Activated B cell treated with CpG ODN at 0.5 μM for 24 hours (primary cell): ENCODE measurements around the gene GOLGA8H. TPM values are rescaled to one million over a fixed set of nuclear protein-coding genes. Genes with fewer than 3 reads are reported as not detected.
"Not testable (repeated sequence)": the region's sequence is repeated elsewhere in the genome, so short reads cannot be mapped to it uniquely, and the experiment has no call there.

Experiments used
- ATAC-seq: fragments of 200-7000 bp; cut with Tn5 transposase; one replicate; pipeline ENCODE4 v1.10.0; 2021; ENCODE audit warnings: low read depth, mild to moderate bottlenecking, moderate library complexity
- CTCF ChIA-PET: fragments of 350-600 bp; sonication (Branson Sonifier 250); formaldehyde crosslinking; loops from one replicate; lab custom pipeline; 2021; ENCODE audit warnings: antibody characterized with exemption; lab: Charles Lee
- POLR2A ChIA-PET: fragments of 350-600 bp; sonication (Branson Sonifier 250); formaldehyde crosslinking; loops from one replicate; lab custom pipeline; 2021; ENCODE audit warnings: antibody characterized with exemption; lab: Charles Lee
- DNase-seq: peaks from one replicate; pipeline ENCODE4 v3.0.0; 2022
- H3K27ac Mint-ChIP-seq: one replicate; pipeline ENCODE4 v1.8.0; 2020; ENCODE audit warnings: mixed read lengths
- H3K27me3 Mint-ChIP-seq: one replicate; pipeline ENCODE4 v1.8.0; 2021; ENCODE audit warnings: mixed read lengths
- H3K36me3 Mint-ChIP-seq: one replicate; pipeline ENCODE4 v1.8.0; 2021; ENCODE audit warnings: low read depth, mixed read lengths
- H3K4me1 Mint-ChIP-seq: one replicate; pipeline ENCODE4 v1.8.0; 2021; ENCODE audit warnings: mixed read lengths
- H3K4me3 Mint-ChIP-seq: one replicate; pipeline ENCODE4 v1.8.0; 2020; ENCODE audit warnings: mild to moderate bottlenecking, mixed read lengths
- H3K9me3 Mint-ChIP-seq: one replicate; pipeline ENCODE4 v1.8.0; 2020; ENCODE audit warnings: mixed read lengths
- intact Hi-C: fragments of 100-400 bp; cut with micrococcal nuclease; formaldehyde crosslinking; loops from one replicate; pipeline ENCODE4 v1.15.1; 2024
- total RNA-seq: library from RNA; stranded (reverse); gene quantifications from 2 replicates; pipeline ENCODE4 v1.2.3, GENCODE V29; 2022
- TF ChIP-seq, protein P1 (sequence below): fragments of 200-600 bp; IDR thresholded peaks from one replicate; pipeline ENCODE4 v1.8.0; 2022; ENCODE audit warnings: antibody characterized with exemption, mild to moderate bottlenecking

GOLGA8H gene
- total RNA-seq, 1 donor from 2014 or later = 0.35 TPM

- Mint-ChIP-seq H3K36me3 (peaks cover 2% of the 10 kb centered on the region), H3K9me3 (no peaks in the 10 kb centered on the region), H3K4me1 (peaks cover 17% of the 10 kb centered on the region), H3K4me3 (peak overlapping the region; percentile 52), H3K27ac (peak overlapping the region; percentile 89), H3K27me3 (no peaks in the 10 kb centered on the region)
- TF ChIP-seq, protein P1, sequence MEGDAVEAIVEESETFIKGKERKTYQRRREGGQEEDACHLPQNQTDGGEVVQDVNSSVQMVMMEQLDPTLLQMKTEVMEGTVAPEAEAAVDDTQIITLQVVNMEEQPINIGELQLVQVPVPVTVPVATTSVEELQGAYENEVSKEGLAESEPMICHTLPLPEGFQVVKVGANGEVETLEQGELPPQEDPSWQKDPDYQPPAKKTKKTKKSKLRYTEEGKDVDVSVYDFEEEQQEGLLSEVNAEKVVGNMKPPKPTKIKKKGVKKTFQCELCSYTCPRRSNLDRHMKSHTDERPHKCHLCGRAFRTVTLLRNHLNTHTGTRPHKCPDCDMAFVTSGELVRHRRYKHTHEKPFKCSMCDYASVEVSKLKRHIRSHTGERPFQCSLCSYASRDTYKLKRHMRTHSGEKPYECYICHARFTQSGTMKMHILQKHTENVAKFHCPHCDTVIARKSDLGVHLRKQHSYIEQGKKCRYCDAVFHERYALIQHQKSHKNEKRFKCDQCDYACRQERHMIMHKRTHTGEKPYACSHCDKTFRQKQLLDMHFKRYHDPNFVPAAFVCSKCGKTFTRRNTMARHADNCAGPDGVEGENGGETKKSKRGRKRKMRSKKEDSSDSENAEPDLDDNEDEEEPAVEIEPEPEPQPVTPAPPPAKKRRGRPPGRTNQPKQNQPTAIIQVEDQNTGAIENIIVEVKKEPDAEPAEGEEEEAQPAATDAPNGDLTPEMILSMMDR = no peak
- no peak for DNase-seq
- POLR2A ChIA-PET = interaction anchor here (0.8 kb wide), 1 partner anchor 787 kb away, joined by 3 read pairs; no protein-coding TSS in a partner anchor
- ATAC-seq = peak; percentile 99
- CTCF ChIA-PET = no interaction called here
- intact Hi-C loops = no loop called here
These were observed 46.4 kb downstream of the GOLGA8H start for GRCh38 chr15:30650012-30650929.

DNA sequence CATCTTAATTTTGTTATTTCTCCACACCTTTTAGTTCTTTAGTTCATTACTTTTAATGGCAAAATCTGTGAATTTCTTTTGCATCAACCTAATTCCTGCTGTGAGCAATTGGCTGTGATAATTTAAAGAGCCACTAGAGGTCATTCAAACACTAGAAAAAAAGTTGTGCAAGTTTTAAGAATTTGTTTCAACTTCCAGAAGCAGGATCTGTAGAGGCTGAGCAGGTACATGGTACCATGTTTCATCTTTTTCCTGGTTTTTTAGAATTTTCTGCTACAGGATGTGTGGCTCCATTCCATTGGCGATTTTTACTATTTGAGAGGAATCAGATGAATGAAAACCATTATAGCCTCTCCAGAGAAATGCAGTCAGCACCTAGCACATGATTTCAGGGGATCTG, 57.3 kb downstream of the GOLGA8H start:
- intact Hi-C loops = loop anchor here (1.0 to 2.0 kb wide), 4 partner anchors 92 to 830 kb away; no protein-coding TSS in a partner anchor
- H3K27me3 Mint-ChIP-seq, H3K4me3 Mint-ChIP-seq, ATAC-seq, H3K36me3 Mint-ChIP-seq, H3K9me3 Mint-ChIP-seq, H3K27ac Mint-ChIP-seq, H3K4me1 Mint-ChIP-seq, DNase-seq, POLR2A ChIA-PET: not testable (repeated sequence)
- CTCF ChIA-PET = interaction anchor here (1.2 to 4.2 kb wide), 4 partner anchors 92 to 830 kb away, joined by 7 to 24 read pairs (median 9); no protein-coding TSS in a partner anchor

Other genes starting within 250 kb of the GOLGA8H start
- 0.95 TPM in 1 of 2 replicates, not detected in the other for gene CHRFAM7A, start 210.5 kb upstream of the GOLGA8H start, total RNA-seq
- gene GOLGA8R, start 189.8 kb upstream of the GOLGA8H start, total RNA-seq = 1.3 and 2.3 TPM in 2 replicates
- gene GOLGA8Q, start 52.0 kb upstream of the GOLGA8H start, total RNA-seq = 0.64 and 1.8 TPM in 2 replicates